ENCODE results near the gene C6orf118.
A peak's percentile ranks its signal among the peaks of the same experiment; 100 is the strongest.

Gene C6orf118

GRCh38 chr6:165244524-165245247, 64.7 kb downstream of the C6orf118 start:
- in situ Hi-C loops (cut with HindIII; ENCODE audit: low pct_ligation_motif_present, low sequenced_read_pairs): no loop called here

GRCh38 chr6:165243801-165244200, 65.6 kb downstream of the C6orf118 start:
- no peak for TF ChIP-seq CTCF (IDR thresholded peaks at IDR 0.05; ENCODE audit: low read depth, low read length, missing control alignments)

More at GRCh38 chr6:165244524-165245247, 64.7 kb downstream of the C6orf118 start:
- DNase-seq: no peak
- no peaks in the 10 kb centered on the region for H3K36me3 ChIP-seq (replicated peaks)
- TF ChIP-seq CTCF (IDR thresholded peaks at IDR 0.05; ENCODE audit: low read depth, low read length, missing control alignments): no peak
- H3K4me3 ChIP-seq (ENCODE audit: low read depth, low read length): no peak overlapping the region
- H3K27me3 ChIP-seq (replicated peaks): no peaks in the 10 kb centered on the region
- no peak overlapping the region for H3K27ac ChIP-seq

GRCh38 chr6:165236326-165236725, 73.1 kb downstream of the C6orf118 start:
- DNase-seq: no peak
- in situ Hi-C loops (cut with HindIII; ENCODE audit: low pct_ligation_motif_present, low sequenced_read_pairs): no loop called here

More at GRCh38 chr6:165243801-165244200, 65.6 kb downstream of the C6orf118 start:
- Histone ChIP-seq H3K27me3 (replicated peaks) (no peaks in the 10 kb centered on the region), H3K27ac (no peak overlapping the region), H3K36me3 (replicated peaks) (no peaks in the 10 kb centered on the region), H3K4me3 (ENCODE audit: low read depth, low read length) (no peak overlapping the region)
- no peak for DNase-seq
- in situ Hi-C loops (cut with HindIII; ENCODE audit: low pct_ligation_motif_present, low sequenced_read_pairs): no loop called here

GRCh38 chr6:165232731-165233488, 76.5 kb downstream of the C6orf118 start:
- DNase-seq: no peak
- Histone ChIP-seq H3K27ac (no peak overlapping the region), H3K4me3 (ENCODE audit: low read depth, low read length) (no peak overlapping the region), H3K27me3 (replicated peaks) (no peaks in the 10 kb centered on the region), H3K36me3 (replicated peaks) (no peaks in the 10 kb centered on the region)
- no peak for TF ChIP-seq CTCF (IDR thresholded peaks at IDR 0.05; ENCODE audit: low read depth, low read length, missing control alignments)
- in situ Hi-C loops (cut with HindIII; ENCODE audit: low pct_ligation_motif_present, low sequenced_read_pairs): no loop called here

More at GRCh38 chr6:165236326-165236725, 73.1 kb downstream of the C6orf118 start:
- TF ChIP-seq CTCF (IDR thresholded peaks at IDR 0.05; ENCODE audit: low read depth, low read length, missing control alignments): no peak
- H3K27ac ChIP-seq: no peak overlapping the region
- H3K36me3 ChIP-seq (replicated peaks): no peaks in the 10 kb centered on the region
- no peaks in the 10 kb centered on the region for H3K27me3 ChIP-seq (replicated peaks)
- no peak overlapping the region for H3K4me3 ChIP-seq (ENCODE audit: low read depth, low read length)

- in situ Hi-C loops (cut with HindIII; ENCODE audit: low pct_ligation_motif_present, low sequenced_read_pairs): no loop called here
- no peak overlapping the region for H3K27ac ChIP-seq
- H3K27me3 ChIP-seq (replicated peaks): no peaks in the 10 kb centered on the region
- peak; percentile 68 for TF ChIP-seq CTCF (IDR thresholded peaks at IDR 0.05; ENCODE audit: low read depth, low read length, missing control alignments)
- H3K4me3 ChIP-seq (ENCODE audit: low read depth, low read length): no peak overlapping the region
- peak; percentile 6 for DNase-seq
- no peaks in the 10 kb centered on the region for H3K36me3 ChIP-seq (replicated peaks)
These were observed 77.5 kb downstream of the C6orf118 start for GRCh38 chr6:165231581-165232561.

Measured in brain microvascular endothelial cell (primary cell).